ENCODE data around the gene PYROXD2. TPM values are rescaled to one million over a fixed set of nuclear protein-coding genes. Genes with fewer than 3 reads are reported as not detected.

Gene PYROXD2
- total RNA-seq, 1 experiment from 2014 or later = 2.2 TPM

GRCh38 chr10:98391578-98391991 is 23.4 kb downstream of the PYROXD2 start:
- H3K4me1 Mint-ChIP-seq (ENCODE audit: low read depth, unreplicated experiment) = no peaks in the 10 kb centered on the region
- peaks cover 19% of the 10 kb centered on the region for H3K27me3 Mint-ChIP-seq (ENCODE audit: insufficient read depth, unreplicated experiment)
- Histone ChIP-seq H3K9me3 (no peaks in the 10 kb centered on the region), H3K4me1 (no peaks in the 10 kb centered on the region), H3K27me3 (replicated peaks; ENCODE audit: control insufficient read depth, insufficient read depth, low read length) (no peaks in the 10 kb centered on the region; the same call in none of the 2 replicates), H3K36me3 (ENCODE audit: control insufficient read depth, insufficient read depth, low read length) (no peaks in the 10 kb centered on the region), H3K4me3 (ENCODE audit: low read depth, low read length) (no peak overlapping the region)
- no TSS peak for BruUV-seq (replicated peaks)
- ChIA-PET CTCF (no interaction called here), POLR2A (no interaction called here)
- H3K9me3 Mint-ChIP-seq (ENCODE audit: unreplicated experiment) = no peaks in the 10 kb centered on the region
- no peak overlapping the region for H3K27ac Mint-ChIP-seq (ENCODE audit: unreplicated experiment)
- DNase-seq = no peak
- H3K36me3 Mint-ChIP-seq (ENCODE audit: insufficient read depth, unreplicated experiment) = no peaks in the 10 kb centered on the region
- no peak for TF ChIP-seq CTCF (IDR thresholded peaks at IDR 0.05; ENCODE audit: insufficient read depth in 1 of 2, low read depth in 1 of 2, low read length in 1 of 2, severe bottlenecking in 1 of 2, unreplicated experiment in 1 of 2)
- H3K4me3 Mint-ChIP-seq (ENCODE audit: unreplicated experiment) = no peak overlapping the region
- intact Hi-C loops (cut with micrococcal nuclease; ENCODE audit: unreplicated experiment) = no loop called here

GRCh38 chr10:98391065-98391464 is 23.9 kb downstream of the PYROXD2 start:
- Histone ChIP-seq H3K36me3 (ENCODE audit: control insufficient read depth, insufficient read depth, low read length) (no peaks in the 10 kb centered on the region), H3K4me3 (ENCODE audit: low read depth, low read length) (no peak overlapping the region), H3K9me3 (no peaks in the 10 kb centered on the region), H3K4me1 (no peaks in the 10 kb centered on the region), H3K27me3 (replicated peaks; ENCODE audit: control insufficient read depth, insufficient read depth, low read length) (no peaks in the 10 kb centered on the region; the same call in none of the 2 replicates)
- peaks cover 19% of the 10 kb centered on the region for H3K27me3 Mint-ChIP-seq (ENCODE audit: insufficient read depth, unreplicated experiment)
- DNase-seq = no peak
- BruUV-seq (replicated peaks) = no TSS peak
- H3K36me3 Mint-ChIP-seq (ENCODE audit: insufficient read depth, unreplicated experiment) = no peaks in the 10 kb centered on the region
- H3K4me1 Mint-ChIP-seq (ENCODE audit: low read depth, unreplicated experiment) = no peaks in the 10 kb centered on the region
- TF ChIP-seq CTCF (IDR thresholded peaks at IDR 0.05; ENCODE audit: insufficient read depth in 1 of 2, low read depth in 1 of 2, low read length in 1 of 2, severe bottlenecking in 1 of 2, unreplicated experiment in 1 of 2) = no peak
- no peak overlapping the region for H3K4me3 Mint-ChIP-seq (ENCODE audit: unreplicated experiment)
- no peaks in the 10 kb centered on the region for H3K9me3 Mint-ChIP-seq (ENCODE audit: unreplicated experiment)
- intact Hi-C loops (cut with micrococcal nuclease; ENCODE audit: unreplicated experiment) = no loop called here
- ChIA-PET CTCF (no interaction called here), POLR2A (no interaction called here)
- H3K27ac Mint-ChIP-seq (ENCODE audit: unreplicated experiment) = no peak overlapping the region

GRCh38 chr10:98390406-98390805 is 24.6 kb downstream of the PYROXD2 start:
- H3K27ac Mint-ChIP-seq (ENCODE audit: unreplicated experiment) = no peak overlapping the region
- POLR2A ChIA-PET = no interaction called here
- Histone ChIP-seq H3K9me3 (no peaks in the 10 kb centered on the region), H3K27me3 (replicated peaks; ENCODE audit: control insufficient read depth, insufficient read depth, low read length) (no peaks in the 10 kb centered on the region; the same call in none of the 2 replicates), H3K4me1 (no peaks in the 10 kb centered on the region), H3K4me3 (ENCODE audit: low read depth, low read length) (no peak overlapping the region), H3K36me3 (ENCODE audit: control insufficient read depth, insufficient read depth, low read length) (no peaks in the 10 kb centered on the region)
- no peaks in the 10 kb centered on the region for H3K36me3 Mint-ChIP-seq (ENCODE audit: insufficient read depth, unreplicated experiment)
- H3K4me1 Mint-ChIP-seq (ENCODE audit: low read depth, unreplicated experiment) = no peaks in the 10 kb centered on the region
- no peak for TF ChIP-seq CTCF (IDR thresholded peaks at IDR 0.05; ENCODE audit: insufficient read depth in 1 of 2, low read depth in 1 of 2, low read length in 1 of 2, severe bottlenecking in 1 of 2, unreplicated experiment in 1 of 2)
- DNase-seq = no peak
- BruUV-seq (replicated peaks) = no TSS peak
- CTCF ChIA-PET = no interaction called here
- peaks cover 19% of the 10 kb centered on the region for H3K27me3 Mint-ChIP-seq (ENCODE audit: insufficient read depth, unreplicated experiment)
- no peaks in the 10 kb centered on the region for H3K9me3 Mint-ChIP-seq (ENCODE audit: unreplicated experiment)
- no peak overlapping the region for H3K4me3 Mint-ChIP-seq (ENCODE audit: unreplicated experiment)
- intact Hi-C loops (cut with micrococcal nuclease; ENCODE audit: unreplicated experiment) = no loop called here

Measured in Caco-2 (cell line).